ENCODE results near the gene TAF4.
"Not testable (repeated sequence)": the region's sequence is repeated elsewhere in the genome, so short reads cannot be mapped to it uniquely, and the experiment has no call there.

DNA sequence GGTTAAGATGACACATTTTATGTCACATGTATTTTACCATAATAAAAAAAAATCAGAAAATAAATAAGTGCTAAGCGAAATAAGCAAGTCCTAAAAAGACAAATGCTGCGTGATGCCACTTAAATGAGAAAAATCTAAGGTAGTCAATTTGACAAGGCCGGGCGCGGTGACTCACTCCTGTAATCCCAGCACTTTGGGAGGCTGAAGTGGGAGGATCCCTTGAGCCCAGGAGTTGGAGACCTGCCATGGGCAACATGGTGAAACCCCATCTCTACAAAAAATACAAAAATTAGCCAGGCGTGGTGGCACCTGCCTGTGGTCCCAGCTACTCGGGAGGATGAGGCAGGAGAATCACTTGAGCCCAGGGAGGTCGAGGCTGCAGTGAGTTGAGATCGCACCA, 18.5 kb upstream of the TAF4 start:
- TF ChIP-seq, protein P1, sequence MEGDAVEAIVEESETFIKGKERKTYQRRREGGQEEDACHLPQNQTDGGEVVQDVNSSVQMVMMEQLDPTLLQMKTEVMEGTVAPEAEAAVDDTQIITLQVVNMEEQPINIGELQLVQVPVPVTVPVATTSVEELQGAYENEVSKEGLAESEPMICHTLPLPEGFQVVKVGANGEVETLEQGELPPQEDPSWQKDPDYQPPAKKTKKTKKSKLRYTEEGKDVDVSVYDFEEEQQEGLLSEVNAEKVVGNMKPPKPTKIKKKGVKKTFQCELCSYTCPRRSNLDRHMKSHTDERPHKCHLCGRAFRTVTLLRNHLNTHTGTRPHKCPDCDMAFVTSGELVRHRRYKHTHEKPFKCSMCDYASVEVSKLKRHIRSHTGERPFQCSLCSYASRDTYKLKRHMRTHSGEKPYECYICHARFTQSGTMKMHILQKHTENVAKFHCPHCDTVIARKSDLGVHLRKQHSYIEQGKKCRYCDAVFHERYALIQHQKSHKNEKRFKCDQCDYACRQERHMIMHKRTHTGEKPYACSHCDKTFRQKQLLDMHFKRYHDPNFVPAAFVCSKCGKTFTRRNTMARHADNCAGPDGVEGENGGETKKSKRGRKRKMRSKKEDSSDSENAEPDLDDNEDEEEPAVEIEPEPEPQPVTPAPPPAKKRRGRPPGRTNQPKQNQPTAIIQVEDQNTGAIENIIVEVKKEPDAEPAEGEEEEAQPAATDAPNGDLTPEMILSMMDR (IDR thresholded peaks at IDR 0.05) = not testable (repeated sequence)
- TF ChIP-seq EP300, POLR2A (IDR thresholded peaks at IDR 0.05): not testable (repeated sequence)

Data from sigmoid colon (tissue), 4 donors.